ENCODE measurements around the gene TBC1D2. TPM values are rescaled to one million over a fixed set of nuclear protein-coding genes. Genes with fewer than 3 reads are reported as not detected.

Gene TBC1D2
- total RNA-seq, 4 donors from 2014 or later, result 2.5 to 10.9 (median 7.5) TPM

DNA sequence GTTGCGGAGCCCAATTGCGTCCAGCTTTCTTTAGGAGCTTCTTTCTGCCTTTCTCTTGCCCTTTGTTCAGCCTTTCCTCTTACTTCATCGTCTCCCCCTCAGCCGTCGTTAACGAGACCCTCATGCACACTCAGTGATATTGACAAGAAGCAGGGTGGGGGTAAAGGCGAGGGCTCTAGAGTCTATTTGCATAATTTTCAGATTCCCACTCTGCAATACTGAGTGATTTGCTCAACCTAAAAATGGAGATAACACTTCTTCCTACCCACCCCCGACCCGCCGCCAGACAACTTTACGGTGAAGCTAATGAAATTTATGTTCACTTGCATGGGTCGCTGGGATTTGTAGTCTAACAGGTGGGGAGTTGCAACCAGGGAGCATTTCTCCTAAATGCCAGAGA is 1.3 kb upstream of the TBC1D2 start:
- no peaks in the 10 kb centered on the region for H3K36me3 ChIP-seq
- peak overlapping the region; percentile 64 to 65 for H3K4me3 ChIP-seq
- H3K9me3 ChIP-seq, result no peaks in the 10 kb centered on the region
- no peak for TF ChIP-seq POLR2A (IDR thresholded peaks at IDR 0.05)
- TF ChIP-seq, protein P1, sequence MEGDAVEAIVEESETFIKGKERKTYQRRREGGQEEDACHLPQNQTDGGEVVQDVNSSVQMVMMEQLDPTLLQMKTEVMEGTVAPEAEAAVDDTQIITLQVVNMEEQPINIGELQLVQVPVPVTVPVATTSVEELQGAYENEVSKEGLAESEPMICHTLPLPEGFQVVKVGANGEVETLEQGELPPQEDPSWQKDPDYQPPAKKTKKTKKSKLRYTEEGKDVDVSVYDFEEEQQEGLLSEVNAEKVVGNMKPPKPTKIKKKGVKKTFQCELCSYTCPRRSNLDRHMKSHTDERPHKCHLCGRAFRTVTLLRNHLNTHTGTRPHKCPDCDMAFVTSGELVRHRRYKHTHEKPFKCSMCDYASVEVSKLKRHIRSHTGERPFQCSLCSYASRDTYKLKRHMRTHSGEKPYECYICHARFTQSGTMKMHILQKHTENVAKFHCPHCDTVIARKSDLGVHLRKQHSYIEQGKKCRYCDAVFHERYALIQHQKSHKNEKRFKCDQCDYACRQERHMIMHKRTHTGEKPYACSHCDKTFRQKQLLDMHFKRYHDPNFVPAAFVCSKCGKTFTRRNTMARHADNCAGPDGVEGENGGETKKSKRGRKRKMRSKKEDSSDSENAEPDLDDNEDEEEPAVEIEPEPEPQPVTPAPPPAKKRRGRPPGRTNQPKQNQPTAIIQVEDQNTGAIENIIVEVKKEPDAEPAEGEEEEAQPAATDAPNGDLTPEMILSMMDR (IDR thresholded peaks at IDR 0.05), result no peak
- intact Hi-C loops (cut with DNase I; ENCODE audit: low total_unique reads), result loop anchor here (10.0 kb wide), 1 partner anchor 52 kb away; no protein-coding TSS in a partner anchor
- H3K27ac ChIP-seq, result peak overlapping the region; percentile 93 to 94
- H3K27me3 ChIP-seq, result no peaks in the 10 kb centered on the region
- peak in 1 of 2 donors; percentile 24 for DNase-seq
- peaks cover 0 to 6% of the 10 kb centered on the region in 2 donors for H3K4me1 ChIP-seq

DNA sequence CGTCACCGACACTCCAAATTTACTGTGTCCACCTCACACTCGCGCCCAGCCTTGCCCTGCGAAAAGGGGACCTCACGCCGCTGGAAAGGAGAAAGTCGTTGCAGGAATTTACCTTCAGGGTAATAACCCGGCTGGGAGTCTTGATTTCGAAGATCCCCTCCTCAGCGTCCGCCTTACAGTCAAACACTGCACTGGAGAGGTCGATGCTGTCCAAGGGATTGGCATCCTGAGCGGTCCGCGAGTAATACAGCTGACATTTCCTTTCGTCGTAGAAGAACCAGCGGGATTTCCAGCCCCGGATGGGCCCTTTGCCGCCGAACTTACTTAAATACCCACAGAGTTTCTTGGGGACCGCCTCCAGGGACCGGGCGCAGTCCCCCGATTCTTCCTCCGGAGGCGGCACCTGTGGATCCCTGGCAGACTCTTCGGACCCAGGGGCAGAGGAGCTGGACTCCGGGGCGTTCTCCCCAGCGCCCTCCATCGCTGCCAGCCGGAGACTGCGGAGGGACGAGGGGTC is 330 bp downstream of the TBC1D2 start:
- DNase-seq, result no peak
- Histone ChIP-seq H3K4me1 (peaks cover 0 to 6% of the 10 kb centered on the region in 2 donors), H3K27me3 (no peaks in the 10 kb centered on the region), H3K36me3 (no peaks in the 10 kb centered on the region), H3K9me3 (no peaks in the 10 kb centered on the region), H3K27ac (peak overlapping the region; percentile 93 to 94), H3K4me3 (peak overlapping the region; percentile 64 to 65)
- TF ChIP-seq, protein P1 (IDR thresholded peaks at IDR 0.05), result no peak
- TF ChIP-seq POLR2A (IDR thresholded peaks at IDR 0.05), result no peak
- intact Hi-C loops (cut with DNase I; ENCODE audit: low total_unique reads), result loop anchor here (10.0 kb wide), 1 partner anchor 50 kb away; no protein-coding TSS in a partner anchor

DNA sequence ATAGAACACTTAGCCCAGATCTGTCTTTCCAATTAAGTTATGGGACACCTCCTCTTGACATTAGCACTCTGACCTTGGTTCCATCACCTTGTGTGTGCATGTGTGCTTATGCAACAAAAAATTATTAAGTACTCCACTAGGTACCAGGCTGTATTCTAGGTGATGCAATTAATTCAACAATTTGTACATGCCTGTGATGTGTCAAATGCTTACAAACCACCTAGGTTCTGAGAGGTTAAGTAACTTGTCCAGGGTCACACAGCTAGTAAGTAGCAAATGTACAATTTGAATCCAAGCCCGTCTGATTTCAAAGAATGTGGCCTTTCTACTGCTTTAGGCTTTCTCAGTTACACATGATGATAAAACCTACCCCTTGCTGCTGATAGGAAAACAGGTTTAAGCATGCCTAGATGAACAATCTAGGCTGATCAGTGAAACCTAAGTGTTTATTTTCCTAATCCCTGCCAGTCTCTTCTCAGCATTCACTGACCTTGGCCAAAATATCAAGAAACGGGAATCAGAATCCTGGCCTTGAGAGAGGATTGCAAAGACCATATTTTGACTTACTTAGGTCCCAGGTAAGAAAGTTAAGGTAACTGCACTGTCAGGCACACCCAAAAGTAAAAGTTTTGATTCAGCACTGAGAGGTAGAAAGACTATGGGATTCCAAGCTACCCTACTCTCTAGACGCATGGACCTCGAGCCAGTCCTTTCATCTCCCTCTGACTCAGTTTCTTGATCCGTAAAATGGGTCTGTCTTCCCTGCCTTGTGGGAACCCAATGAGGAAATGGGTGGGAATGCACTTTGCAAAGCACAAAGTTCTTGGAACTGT is 1.0 kb downstream of the TBC1D2 start:
- Histone ChIP-seq H3K27ac (peak overlapping the region; percentile 93 to 94), H3K9me3 (no peaks in the 10 kb centered on the region), H3K4me1 (peaks cover 0 to 6% of the 10 kb centered on the region in 2 donors), H3K36me3 (no peaks in the 10 kb centered on the region), H3K4me3 (peak overlapping the region; percentile 64 to 65), H3K27me3 (no peaks in the 10 kb centered on the region)
- no peak for TF ChIP-seq POLR2A (IDR thresholded peaks at IDR 0.05)
- TF ChIP-seq, protein P1 (IDR thresholded peaks at IDR 0.05), result no peak
- intact Hi-C loops (cut with DNase I; ENCODE audit: low total_unique reads), result loop anchor here (10.0 kb wide), 1 partner anchor 50 kb away; no protein-coding TSS in a partner anchor
- no peak for DNase-seq

DNA sequence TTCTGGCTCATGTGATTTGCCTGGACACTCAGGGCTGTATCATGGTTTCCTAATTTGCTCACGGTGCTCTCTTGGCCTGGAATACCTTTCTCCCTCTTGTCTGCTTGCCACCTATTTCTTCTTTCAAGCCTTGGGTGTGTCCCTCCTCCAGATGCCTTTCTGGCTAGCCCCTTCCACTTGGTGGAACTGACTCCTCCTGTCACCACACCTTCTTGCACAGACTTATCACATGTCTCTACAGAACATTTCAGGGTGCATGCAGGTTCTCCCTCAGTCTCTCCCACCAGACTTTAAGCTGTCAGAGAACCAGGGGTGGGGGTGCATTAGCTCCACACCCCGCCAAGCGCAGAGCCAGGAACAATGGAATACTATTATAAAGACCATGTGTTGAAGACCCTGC is 1.9 kb downstream of the TBC1D2 start:
- TF ChIP-seq POLR2A (IDR thresholded peaks at IDR 0.05), result no peak
- TF ChIP-seq, protein P1 (IDR thresholded peaks at IDR 0.05), result no peak
- H3K9me3 ChIP-seq, result no peaks in the 10 kb centered on the region
- peaks cover 0 to 6% of the 10 kb centered on the region in 2 donors for H3K4me1 ChIP-seq
- no peaks in the 10 kb centered on the region for H3K36me3 ChIP-seq
- H3K4me3 ChIP-seq, result no peak overlapping the region
- DNase-seq, result no peak
- no peak overlapping the region for H3K27ac ChIP-seq
- no peaks in the 10 kb centered on the region for H3K27me3 ChIP-seq
- intact Hi-C loops (cut with DNase I; ENCODE audit: low total_unique reads), result loop anchor here (10.0 kb wide), 1 partner anchor 49 kb away; no protein-coding TSS in a partner anchor

DNA sequence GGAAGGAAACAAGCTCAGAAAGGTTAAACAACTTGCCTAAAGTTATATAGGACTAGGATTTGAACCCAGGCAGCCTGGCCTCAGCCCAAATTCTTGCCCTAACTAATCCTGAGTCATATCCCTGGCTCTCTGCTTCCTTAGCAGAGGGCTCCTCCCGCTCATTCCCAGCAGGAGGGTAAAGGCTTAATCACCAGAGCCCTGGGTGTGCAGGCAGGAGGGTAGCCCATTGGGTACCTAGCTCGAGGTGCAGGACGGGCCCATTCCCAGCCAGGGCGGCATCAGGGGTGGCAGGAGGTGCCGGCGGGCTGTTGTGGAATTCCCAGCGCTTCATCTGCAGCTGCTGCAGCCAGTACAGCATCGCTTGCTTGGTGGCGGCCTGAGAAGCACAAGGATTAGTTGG is 3.9 kb downstream of the TBC1D2 start:
- intact Hi-C loops (cut with DNase I; ENCODE audit: low total_unique reads), result loop anchor here (10.0 kb wide), 1 partner anchor 47 kb away; no protein-coding TSS in a partner anchor
- Histone ChIP-seq H3K27me3 (no peaks in the 10 kb centered on the region), H3K27ac (no peak overlapping the region), H3K4me3 (no peak overlapping the region), H3K9me3 (no peaks in the 10 kb centered on the region), H3K4me1 (peaks cover 0 to 6% of the 10 kb centered on the region in 2 donors), H3K36me3 (no peaks in the 10 kb centered on the region)
- TF ChIP-seq POLR2A (IDR thresholded peaks at IDR 0.05), result no peak
- TF ChIP-seq, protein P1 (IDR thresholded peaks at IDR 0.05), result no peak
- no peak for DNase-seq

Measured in uterus (tissue), 4 donors.